K562 (cell line): ENCODE results near the gene NINJ1. TPM values are rescaled to one million over a fixed set of nuclear protein-coding genes. Genes with fewer than 3 reads are reported as not detected.
A peak's percentile ranks its signal among the peaks of the same experiment; 100 is the strongest.

Experiments
- CXXC5 ChIP-seq: fragments of 250-450 bp; sonication (Bioruptor Pico); IDR thresholded peaks from 2 replicates; pipeline ENCODE4 v1.8.0; 2022; ENCODE audit warnings: inconsistent platforms, mild to moderate bottlenecking, moderate library complexity
- E2F6 ChIP-seq, 2 experiments: IDR thresholded peaks; 2 replicates each; pipeline ENCODE4 v1.6.1; 2011; ENCODE audit warnings: borderline replicate concordance in 1 of 2, control low read depth in 1 of 2, low read depth in 1 of 2, low read length in 1 of 2, mild to moderate bottlenecking in 1 of 2, mixed read lengths in 1 of 2, moderate library complexity in 1 of 2; ENCODE audit not compliant: insufficient read depth in 1 of 2, insufficient read length in 1 of 2, poor library complexity in 1 of 2, severe bottlenecking in 1 of 2; ENCODE audit errors: extremely low read depth in 1 of 2
- FUS ChIP-seq: fragments of 200-400 bp; formaldehyde crosslinking; optimal IDR thresholded peaks from 2 replicates; pipeline ENCODE3; 2017; ENCODE audit warnings: low read depth, low read length
- ID3 ChIP-seq, 2 experiments: fragments of 250-450 bp in 1 of 2; fragments of 450-650 bp in 1 of 2; sonication (Bioruptor Pico) in 1 of 2; IDR thresholded peaks; 2 replicates each; pipeline versions ENCODE4 v1.6.1 to v1.8.0; 2016 to 2021; ENCODE audit warnings: mild to moderate bottlenecking in 2 of 2, moderate library complexity in 2 of 2, missing compliant biosample characterization in 1 of 2, missing genetic modification characterization in 1 of 2
- ILF3 ChIP-seq: fragments of 450-650 bp; IDR thresholded peaks from 2 replicates; pipeline ENCODE4 v1.6.1; 2018; ENCODE audit warnings: antibody characterized with exemption, mild to moderate bottlenecking, moderate library complexity, borderline replicate concordance
- KAT7 ChIP-seq: sonication (generic); formaldehyde crosslinking; IDR thresholded peaks from 2 replicates; pipeline ENCODE4 v1.8.0; 2022; ENCODE audit warnings: missing genetic modification reagents, mild to moderate bottlenecking, borderline replicate concordance
- KDM4B ChIP-seq, 2 experiments: fragments of 450-650 bp in 1 of 2; sonication (generic) in 1 of 2; IDR thresholded peaks; 2 replicates each; pipeline ENCODE4 v1.6.1; 2016 to 2017; ENCODE audit warnings: borderline replicate concordance in 2 of 2, antibody characterized with exemption in 1 of 2, low read depth in 1 of 2, mild to moderate bottlenecking in 1 of 2
- KDM5B ChIP-seq: fragments of 200-600 bp; sonication (generic); IDR thresholded peaks from 2 replicates; pipeline ENCODE4 v1.6.1; 2012; ENCODE audit warnings: low read depth, mild to moderate bottlenecking, moderate library complexity, low read length, control low read depth, inconsistent platforms; ENCODE audit not compliant: insufficient replicate concordance
- MAFK ChIP-seq: IDR thresholded peaks from 2 replicates; pipeline ENCODE4 v1.6.1; 2011; ENCODE audit warnings: low read length, improper control_type of control experiment
- RBM34 ChIP-seq: fragments of 200-400 bp; formaldehyde crosslinking; IDR thresholded peaks from 2 replicates; pipeline ENCODE4 v1.6.1; 2018; ENCODE audit warnings: low read length, borderline replicate concordance; ENCODE audit not compliant: insufficient read depth
- SIN3A ChIP-seq, 2 experiments: fragments of 150-350 bp in 1 of 2; IDR thresholded peaks; 2 replicates each; pipeline ENCODE4 v1.6.1; 2011 to 2016; ENCODE audit warnings: borderline replicate concordance in 2 of 2, low read depth in 2 of 2, low read length in 2 of 2, mild to moderate bottlenecking in 2 of 2, moderate library complexity in 2 of 2; ENCODE audit not compliant: control insufficient read depth in 1 of 2
- SMAD4 ChIP-seq: fragments of 250-450 bp; sonication (Bioruptor Pico); conservative IDR thresholded peaks from 2 replicates; pipeline ENCODE4 v1.8.0; 2021; ENCODE audit warnings: inconsistent platforms, mild to moderate bottlenecking, moderate library complexity
- ZBTB26 ChIP-seq: fragments of 450-650 bp; formaldehyde crosslinking; IDR thresholded peaks from 2 replicates; pipeline ENCODE4 v1.4.0; 2022; ENCODE audit warnings: missing genetic modification characterization
- ZNF280B ChIP-seq: fragments of 250-450 bp; sonication (Bioruptor Pico); IDR thresholded peaks from 2 replicates; pipeline ENCODE4 v1.5.1; 2021; ENCODE audit warnings: mild to moderate bottlenecking
- ZNF3 ChIP-seq: fragments of 250-450 bp; sonication (Bioruptor Pico); IDR thresholded peaks from 2 replicates; pipeline ENCODE4 v1.5.0; 2021; ENCODE audit warnings: mild to moderate bottlenecking, moderate library complexity
- ZNF592 ChIP-seq: fragments of 450-650 bp; IDR thresholded peaks from 2 replicates; pipeline ENCODE4 v1.6.1; 2017; ENCODE audit warnings: antibody characterized with exemption, mild to moderate bottlenecking
- polyA plus RNA-seq, 8 experiments: library from polyadenylated mRNA; depleted of rRNA in 4 of 8; stranded (reverse) in 5 of 8; unstranded in 3 of 8; fragments of >200 nt; fragmentation: Nextera tagmentation in 2 of 8; fragmentation: Illumina TruSeq in 1 of 8; extraction: Ambion mirVana in 2 of 8; extraction: Trizol in 1 of 8; gene quantifications; 2 replicates each; pipeline versions ENCODE4 v1.2.1 to v1.2.3, GENCODE V29; 2011 to 2014; ENCODE audit warnings: inconsistent platforms in 1 of 8, missing spikeins in 1 of 8
- total RNA-seq, 7 experiments: library from RNA; depleted of rRNA in 6 of 7; stranded (reverse); fragments of >200 nt in 6 of 7; fragmentation: Illumina TruSeq in 2 of 7; extraction: Trizol in 2 of 7; gene quantifications; 2 replicates each; pipeline versions ENCODE4 v1.2.1 to v1.2.3, GENCODE V29; 2011 to 2021; ENCODE audit warnings: low replicate concordance in 1 of 7

The NINJ1 gene
- total and polyA plus RNA-seq, 9 of the 15 experiments (the other 6 are each of a cell fraction or from before 2014, with no cell fraction given) = 0.13 to 8.4 (median 4.9) TPM

- TF ChIP-seq ZNF592 (0 out of 2 replicates have a peak, but pooled peaks have one; percentile 22), ID3 (CRISPR knock-in tag; IDR thresholded peaks at IDR 0.05) (no peak), ID3 (tag; IDR thresholded peaks at IDR 0.05) (0 out of 2 replicates have a peak, but pooled peaks have one; percentile 43), E2F6 (IDR thresholded peaks at IDR 0.05; ENCODE audit: borderline replicate concordance in 1 of 2, extremely low read depth in 1 of 2, insufficient read depth in 1 of 2, insufficient read length in 1 of 2, low read depth in 1 of 2, low read length in 1 of 2, poor library complexity in 1 of 2, severe bottlenecking in 1 of 2) (peak in 1 of 2 experiments; percentile 20), KDM4B (IDR thresholded peaks at IDR 0.05; ENCODE audit: borderline replicate concordance in 2 of 2, low read depth in 1 of 2) (no peak), KDM5B (peak; percentile 24), KAT7 (peak; percentile 39; the same call in 1 of the 2 replicates), ZNF3 (CRISPR knock-in tag) (no peak), ZNF280B (CRISPR knock-in tag) (no peak), SMAD4 (CRISPR knock-in tag) (peak; percentile 37; the same call in 1 of the 2 replicates), ILF3 (peak; percentile 50; the same call in 1 of the 2 replicates), CXXC5 (CRISPR knock-in tag) (peak; percentile 31), MAFK (no peak), ZBTB26 (CRISPR knock-in tag) (no peak), RBM34 (no peak), FUS (peak; percentile 59), SIN3A (IDR thresholded peaks at IDR 0.05; ENCODE audit: borderline replicate concordance in 2 of 2, control insufficient read depth in 1 of 2, low read depth in 2 of 2, low read length in 2 of 2) (peak in 1 of 2 experiments; percentile 42; a peak in 1 of 4 replicates)
Observed at GRCh38 chr9:93096131-93096802, 37.8 kb downstream of the NINJ1 start, which contains the start of gene CARD19 (continued).
